ENCODE data around the gene KCNQ5.

KCNQ5 gene

GRCh38 chr6:73242001-73242400 lies 620.1 kb downstream of the KCNQ5 start:
- H3F3A ChIP-seq (ENCODE audit: insufficient read depth, low read length) = no peaks in the 10 kb centered on the region
- no peaks in the 10 kb centered on the region for H3K79me2 ChIP-seq (ENCODE audit: insufficient read depth, low read length)
- H3K4me3 ChIP-seq (ENCODE audit: low read depth, low read length, poor library complexity, severe bottlenecking) = no peak overlapping the region
- TF ChIP-seq CTCF (IDR thresholded peaks at IDR 0.05; ENCODE audit: low read length) (no peak), EZH2 (IDR thresholded peaks at IDR 0.05; ENCODE audit: borderline replicate concordance, low read length) (no peak)
- no peaks in the 10 kb centered on the region for H3K27me3 ChIP-seq (ENCODE audit: insufficient read depth, low read length)
- H3K9me3 ChIP-seq (ENCODE audit: low read length) = no peaks in the 10 kb centered on the region
- H3K36me3 ChIP-seq (ENCODE audit: insufficient read depth, low read length) = no peaks in the 10 kb centered on the region
- H3K4me2 ChIP-seq (ENCODE audit: low read length) = no peak overlapping the region
- H3K9me2 ChIP-seq (ENCODE audit: low read depth, low read length) = no peaks in the 10 kb centered on the region
- no peak overlapping the region for H3K27ac ChIP-seq (ENCODE audit: low read depth, low read length, poor library complexity, severe bottlenecking)
- H2AFZ ChIP-seq (ENCODE audit: low read length) = no peak overlapping the region
- H4K20me1 ChIP-seq (ENCODE audit: insufficient read depth, low read length) = no peaks in the 10 kb centered on the region
- H3K4me1 ChIP-seq (ENCODE audit: insufficient read depth, low read length, severe bottlenecking) = no peaks in the 10 kb centered on the region
- H3K9ac ChIP-seq (ENCODE audit: low read length) = no peak overlapping the region
